Panc1 (cell line): ENCODE measurements around the gene TCEANC2. TPM values are rescaled to one million over a fixed set of nuclear protein-coding genes. Genes with fewer than 3 reads are reported as not detected.
"Not testable (repeated sequence)": the region's sequence is repeated elsewhere in the genome, so short reads cannot be mapped to it uniquely, and the experiment has no call there.

Experiments
- ATAC-seq: fragments of 200-7000 bp; cut with Tn5 transposase; 2 replicates; pipeline ENCODE4 v1.9.1; 2020; ENCODE audit warnings: mild to moderate bottlenecking, moderate library complexity
- BruUV-seq: library from RNA; stranded (reverse); fragments of 400-500 nt; replicated peaks from 2 replicates; lab custom pipeline; 2021; lab: Mats Ljungman, UMichigan
- CTCF ChIA-PET: fragments of 300-600 bp; sonication (Branson Sonifier 250); formaldehyde crosslinking; loops from one replicate; lab custom pipeline; 2022; ENCODE audit warnings: antibody characterized with exemption; lab: Charles Lee
- POLR2A ChIA-PET: fragments of 300-600 bp; sonication (Branson Sonifier 250); formaldehyde crosslinking; loops from one replicate; lab custom pipeline; 2022; ENCODE audit warnings: antibody characterized with exemption; lab: Charles Lee
- DNase-seq: peaks from one replicate; pipeline ENCODE4 v3.0.0-alpha.2; 2010; ENCODE audit warnings: low read depth, low spot score
- H3K27ac ChIP-seq: 2 replicates; pipeline ENCODE4 v1.5.1; 2011; ENCODE audit warnings: mild to moderate bottlenecking, low read length, inconsistent platforms
- H3K27me3 ChIP-seq: fragments of 200-500 bp; sonication (Bioruptor generic); 2 replicates; pipeline ENCODE4 v1.6.0; 2014; ENCODE audit warnings: low read length, inconsistent platforms; ENCODE audit not compliant: control insufficient read depth, insufficient read depth
- H3K36me3 ChIP-seq: fragments of 200-500 bp; sonication (Bioruptor generic); 2 replicates; pipeline ENCODE4 v1.5.1; 2014; ENCODE audit warnings: inconsistent platforms, mild to moderate bottlenecking, low read length, moderate library complexity; ENCODE audit not compliant: control insufficient read depth, insufficient read depth
- H3K4me1 ChIP-seq: 2 replicates; pipeline ENCODE4 v1.5.1; 2011; ENCODE audit warnings: inconsistent platforms, mild to moderate bottlenecking, low read length, moderate library complexity; ENCODE audit not compliant: control insufficient read depth, insufficient read depth
- H3K4me3 ChIP-seq, 2 experiments: 2 replicates each; pipeline ENCODE4 v1.5.1; 2011 to 2012; ENCODE audit warnings: low read depth in 2 of 2, low read length in 2 of 2, mild to moderate bottlenecking in 2 of 2, inconsistent platforms in 1 of 2, moderate library complexity in 1 of 2
- H3K9me3 ChIP-seq: fragments of 200-500 bp; sonication (Bioruptor generic); 2 replicates; pipeline ENCODE4 v1.5.1; 2014; ENCODE audit warnings: low read depth, mild to moderate bottlenecking, inconsistent platforms, low read length, moderate library complexity; ENCODE audit not compliant: control insufficient read depth, insufficient read depth
- POLR2AphosphoS5 ChIP-seq: IDR thresholded peaks from 2 replicates; pipeline ENCODE4 v1.6.1; 2012; ENCODE audit warnings: mild to moderate bottlenecking, low read depth, low read length, moderate library complexity
- SIN3A ChIP-seq: IDR thresholded peaks from 2 replicates; pipeline ENCODE4 v1.6.1; 2012; ENCODE audit warnings: low read depth, mild to moderate bottlenecking, low read length, moderate library complexity, borderline replicate concordance; ENCODE audit not compliant: insufficient read depth
- TCF7L2 ChIP-seq: IDR thresholded peaks from 2 replicates; pipeline ENCODE4 v1.6.1; 2011; ENCODE audit warnings: mild to moderate bottlenecking, low read depth, low read length, inconsistent platforms
- in situ Hi-C: cut with HindIII; loops from 2 replicates; pipeline ENCODE4 v1.10.0; 2016; ENCODE audit warnings: low sequenced_read_pairs, low pct_unique_long_range_greater_than_20kb
- intact Hi-C: fragments of 100-400 bp; cut with micrococcal nuclease; formaldehyde crosslinking; loops from one replicate; pipeline ENCODE4 v1.10.0; 2022; ENCODE audit not compliant: unreplicated experiment
- total RNA-seq: library from RNA; stranded (reverse); gene quantifications from one replicate; pipeline ENCODE4 v1.2.1, GENCODE V29; 2021; ENCODE audit not compliant: unreplicated experiment
- TF ChIP-seq, protein P1 (sequence below): fragments of 450-650 bp; IDR thresholded peaks from 2 replicates; pipeline ENCODE4 v1.5.1; 2017; ENCODE audit warnings: mild to moderate bottlenecking
- TF ChIP-seq, protein P2 (sequence below), 2 experiments: IDR thresholded peaks; 2 replicates each; pipeline ENCODE4 v1.6.1; 2011 to 2012; ENCODE audit warnings: low read depth in 2 of 2, control low read depth in 1 of 2, low read length in 1 of 2, mild to moderate bottlenecking in 1 of 2, moderate library complexity in 1 of 2; ENCODE audit not compliant: insufficient read depth in 1 of 2

The TCEANC2 gene
- total RNA-seq, 1 experiment from 2014 or later = 5.1 TPM

DNA sequence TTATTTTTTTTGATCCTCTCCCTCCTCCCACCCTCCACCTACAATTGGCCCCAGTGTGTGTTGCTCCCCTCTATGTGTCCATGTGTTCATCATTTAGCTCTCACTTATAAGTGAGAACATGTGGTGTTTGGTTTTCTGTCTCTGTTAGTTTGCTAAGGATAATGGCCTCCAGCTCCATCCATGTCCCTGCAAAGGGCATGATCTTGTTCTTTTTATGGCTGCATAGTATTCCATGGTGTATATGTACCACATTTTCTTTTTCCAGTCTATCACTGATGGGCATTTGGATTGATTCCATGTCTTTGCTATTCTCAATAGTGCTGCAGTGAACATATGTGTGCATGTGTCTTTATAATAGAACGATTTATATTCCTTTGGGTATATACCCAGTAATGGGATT is 28.6 kb upstream of the TCEANC2 start:
- POLR2A ChIA-PET, intact Hi-C loops, H3K36me3 ChIP-seq, BruUV-seq, ATAC-seq, in situ Hi-C loops, CTCF ChIA-PET, H3K4me3 ChIP-seq, H3K27ac ChIP-seq, H3K4me1 ChIP-seq, DNase-seq, H3K9me3 ChIP-seq, H3K27me3 ChIP-seq: not testable (repeated sequence)

DNA sequence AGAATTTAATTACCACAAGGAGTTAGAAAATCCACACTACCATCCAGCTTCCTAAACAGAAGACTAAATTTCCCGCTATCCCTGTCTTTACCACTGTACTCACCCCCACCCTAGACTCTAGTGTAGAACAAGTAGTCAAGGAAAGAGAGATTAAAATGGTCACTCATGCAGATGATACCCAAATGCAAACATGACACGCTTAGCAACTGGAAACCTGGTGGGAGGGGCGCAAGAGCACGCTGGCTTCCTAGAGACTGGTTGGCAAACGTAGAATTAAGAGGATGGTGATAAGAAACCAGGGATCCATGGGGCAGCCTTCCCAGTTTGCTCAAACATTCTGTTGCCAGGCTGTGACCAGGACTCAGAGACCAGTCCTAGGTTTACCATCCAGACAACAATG is 25.6 kb upstream of the TCEANC2 start:
- Histone ChIP-seq H3K27me3 (no peaks in the 10 kb centered on the region), H3K4me1 (no peaks in the 10 kb centered on the region), H3K9me3 (no peaks in the 10 kb centered on the region), H3K27ac (no peak overlapping the region), H3K36me3 (no peaks in the 10 kb centered on the region; the same call in 1 of the 2 replicates), H3K4me3 (no peak overlapping the region)
- DNase-seq (no peak), ATAC-seq (no peak)
- intact Hi-C loops (no loop called here), in situ Hi-C loops (no loop called here)
- BruUV-seq = no TSS peak
- POLR2A ChIA-PET = interaction anchor here (0.6 kb wide), 1 partner anchor 82 kb away, joined by 6 read pairs; the partner anchor contains the start of gene IFT25
- TF ChIP-seq, protein P1, sequence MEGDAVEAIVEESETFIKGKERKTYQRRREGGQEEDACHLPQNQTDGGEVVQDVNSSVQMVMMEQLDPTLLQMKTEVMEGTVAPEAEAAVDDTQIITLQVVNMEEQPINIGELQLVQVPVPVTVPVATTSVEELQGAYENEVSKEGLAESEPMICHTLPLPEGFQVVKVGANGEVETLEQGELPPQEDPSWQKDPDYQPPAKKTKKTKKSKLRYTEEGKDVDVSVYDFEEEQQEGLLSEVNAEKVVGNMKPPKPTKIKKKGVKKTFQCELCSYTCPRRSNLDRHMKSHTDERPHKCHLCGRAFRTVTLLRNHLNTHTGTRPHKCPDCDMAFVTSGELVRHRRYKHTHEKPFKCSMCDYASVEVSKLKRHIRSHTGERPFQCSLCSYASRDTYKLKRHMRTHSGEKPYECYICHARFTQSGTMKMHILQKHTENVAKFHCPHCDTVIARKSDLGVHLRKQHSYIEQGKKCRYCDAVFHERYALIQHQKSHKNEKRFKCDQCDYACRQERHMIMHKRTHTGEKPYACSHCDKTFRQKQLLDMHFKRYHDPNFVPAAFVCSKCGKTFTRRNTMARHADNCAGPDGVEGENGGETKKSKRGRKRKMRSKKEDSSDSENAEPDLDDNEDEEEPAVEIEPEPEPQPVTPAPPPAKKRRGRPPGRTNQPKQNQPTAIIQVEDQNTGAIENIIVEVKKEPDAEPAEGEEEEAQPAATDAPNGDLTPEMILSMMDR = no peak
- no peak for TF ChIP-seq POLR2AphosphoS5
- CTCF ChIA-PET = no interaction called here

DNA sequence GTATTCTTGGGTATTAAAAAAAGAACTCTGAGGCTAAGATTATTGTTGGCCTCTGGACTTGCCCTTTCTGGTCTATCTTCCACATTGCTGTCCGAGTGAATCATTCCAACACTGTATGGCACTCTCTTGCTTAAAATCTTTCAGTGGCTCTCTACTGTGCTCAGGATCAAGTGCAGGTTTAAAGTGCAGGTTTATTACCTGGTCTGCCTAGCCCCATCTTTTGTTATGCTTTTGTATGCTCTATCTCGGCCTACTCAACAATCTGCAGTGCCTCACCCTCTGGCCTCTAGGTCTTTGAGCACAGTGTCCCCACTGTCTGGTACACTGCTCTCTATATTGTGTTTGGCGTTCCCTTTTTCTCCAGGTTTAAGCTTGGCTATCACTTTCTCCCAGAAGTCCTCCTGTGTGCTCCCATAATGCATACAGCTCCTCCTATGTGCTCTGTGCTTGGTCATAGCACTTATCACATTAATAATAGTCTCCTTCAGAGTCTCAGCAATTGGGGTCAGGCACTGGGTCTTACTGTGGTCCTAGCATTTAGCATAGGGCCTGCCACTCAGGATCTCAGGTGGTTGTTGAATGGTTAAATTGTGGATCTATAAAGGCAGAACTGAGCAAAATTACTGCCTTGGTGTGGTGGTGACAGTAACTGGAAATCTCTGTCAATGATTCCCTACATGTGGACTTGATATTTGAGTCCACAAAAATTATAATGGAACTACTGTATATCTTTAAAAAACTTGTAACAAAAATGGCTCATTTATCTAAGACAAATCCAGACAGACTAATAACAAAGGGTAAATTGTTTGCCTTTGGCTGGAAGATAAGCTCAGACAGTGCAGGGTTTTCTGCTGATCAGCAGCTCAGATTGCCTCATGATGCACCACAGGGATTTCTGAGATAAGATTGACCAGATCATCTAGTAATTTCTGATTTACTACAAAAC is 24.8 kb upstream of the TCEANC2 start:
- no peaks in the 10 kb centered on the region for H3K4me1 ChIP-seq

More for the DNA sequence above, 24.8 kb upstream of the TCEANC2 start:
- DNase-seq (no peak), ATAC-seq (no peak)
- Histone ChIP-seq H3K36me3 (no peaks in the 10 kb centered on the region; the same call in 1 of the 2 replicates), H3K4me3 (no peak overlapping the region), H3K27me3 (no peaks in the 10 kb centered on the region), H3K9me3 (no peaks in the 10 kb centered on the region), H3K27ac (no peak overlapping the region)
- TF ChIP-seq SIN3A (no peak), TCF7L2 (no peak), POLR2AphosphoS5 (no peak)
- TF ChIP-seq, protein P2, sequence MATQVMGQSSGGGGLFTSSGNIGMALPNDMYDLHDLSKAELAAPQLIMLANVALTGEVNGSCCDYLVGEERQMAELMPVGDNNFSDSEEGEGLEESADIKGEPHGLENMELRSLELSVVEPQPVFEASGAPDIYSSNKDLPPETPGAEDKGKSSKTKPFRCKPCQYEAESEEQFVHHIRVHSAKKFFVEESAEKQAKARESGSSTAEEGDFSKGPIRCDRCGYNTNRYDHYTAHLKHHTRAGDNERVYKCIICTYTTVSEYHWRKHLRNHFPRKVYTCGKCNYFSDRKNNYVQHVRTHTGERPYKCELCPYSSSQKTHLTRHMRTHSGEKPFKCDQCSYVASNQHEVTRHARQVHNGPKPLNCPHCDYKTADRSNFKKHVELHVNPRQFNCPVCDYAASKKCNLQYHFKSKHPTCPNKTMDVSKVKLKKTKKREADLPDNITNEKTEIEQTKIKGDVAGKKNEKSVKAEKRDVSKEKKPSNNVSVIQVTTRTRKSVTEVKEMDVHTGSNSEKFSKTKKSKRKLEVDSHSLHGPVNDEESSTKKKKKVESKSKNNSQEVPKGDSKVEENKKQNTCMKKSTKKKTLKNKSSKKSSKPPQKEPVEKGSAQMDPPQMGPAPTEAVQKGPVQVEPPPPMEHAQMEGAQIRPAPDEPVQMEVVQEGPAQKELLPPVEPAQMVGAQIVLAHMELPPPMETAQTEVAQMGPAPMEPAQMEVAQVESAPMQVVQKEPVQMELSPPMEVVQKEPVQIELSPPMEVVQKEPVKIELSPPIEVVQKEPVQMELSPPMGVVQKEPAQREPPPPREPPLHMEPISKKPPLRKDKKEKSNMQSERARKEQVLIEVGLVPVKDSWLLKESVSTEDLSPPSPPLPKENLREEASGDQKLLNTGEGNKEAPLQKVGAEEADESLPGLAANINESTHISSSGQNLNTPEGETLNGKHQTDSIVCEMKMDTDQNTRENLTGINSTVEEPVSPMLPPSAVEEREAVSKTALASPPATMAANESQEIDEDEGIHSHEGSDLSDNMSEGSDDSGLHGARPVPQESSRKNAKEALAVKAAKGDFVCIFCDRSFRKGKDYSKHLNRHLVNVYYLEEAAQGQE (IDR thresholded peaks at IDR 0.05; ENCODE audit: insufficient read depth in 1 of 2, low read depth in 2 of 2, low read length in 1 of 2) = no peak
- TF ChIP-seq, protein P1 = no peak
- POLR2A ChIA-PET = no interaction called here
- intact Hi-C loops = no loop called here
- in situ Hi-C loops = no loop called here
- CTCF ChIA-PET = no interaction called here
- no TSS peak for BruUV-seq
